Osteoblast (primary cell): ENCODE results near the gene PHF24. TPM values are rescaled to one million over a fixed set of nuclear protein-coding genes. Genes with fewer than 3 reads are reported as not detected.

Experiments used
- DNase-seq: peaks from one replicate; pipeline ENCODE4 v3.0.0; 2011; ENCODE audit warnings: low spot score, mixed read lengths; ENCODE audit not compliant: insufficient read length; ENCODE audit errors: missing footprints
- H2AFZ ChIP-seq: 2 replicates; pipeline ENCODE4 v1.6.0; 2011; ENCODE audit warnings: mild to moderate bottlenecking, low read length
- H3K27ac ChIP-seq: 2 replicates; pipeline ENCODE4 v1.5.1; 2011; ENCODE audit warnings: mild to moderate bottlenecking, low read depth, low read length, moderate library complexity
- H3K27me3 ChIP-seq: 2 replicates; pipeline ENCODE4 v1.6.0; 2012; ENCODE audit warnings: mild to moderate bottlenecking, control low read depth, inconsistent platforms, low read length, moderate library complexity; ENCODE audit not compliant: insufficient read depth
- H3K36me3 ChIP-seq: 2 replicates; pipeline ENCODE4 v1.5.1; 2011; ENCODE audit warnings: mild to moderate bottlenecking, low read length, control low read depth, moderate library complexity; ENCODE audit not compliant: insufficient read depth
- H3K4me1 ChIP-seq: 2 replicates; pipeline ENCODE4 v1.5.1; 2011; ENCODE audit warnings: mild to moderate bottlenecking, low read length, control low read depth, moderate library complexity; ENCODE audit not compliant: insufficient read depth
- H3K4me2 ChIP-seq: 2 replicates; pipeline ENCODE4 v1.6.0; 2011; ENCODE audit warnings: mild to moderate bottlenecking, low read length; ENCODE audit not compliant: insufficient read depth
- H3K4me3 ChIP-seq: fragments of 200-600 bp; sonication (generic); 3 replicates; pipeline ENCODE4 v1.5.1; 2012; ENCODE audit warnings: mild to moderate bottlenecking, low read length, inconsistent platforms; ENCODE audit not compliant: insufficient read depth
- H3K79me2 ChIP-seq: 2 replicates; pipeline ENCODE4 v1.6.0; 2012; ENCODE audit warnings: mild to moderate bottlenecking, low read length, control low read depth, inconsistent platforms; ENCODE audit not compliant: insufficient read depth
- H3K9me3 ChIP-seq: 2 replicates; pipeline ENCODE4 v1.5.1; 2011; ENCODE audit warnings: low read depth, low read length, control low read depth
- H4K20me1 ChIP-seq: 2 replicates; pipeline ENCODE4 v1.6.0; 2012; ENCODE audit warnings: mild to moderate bottlenecking, low read length, control low read depth; ENCODE audit not compliant: insufficient read depth
- CTCF ChIP-seq: IDR thresholded peaks from 2 replicates; pipeline ENCODE4 v1.5.1; 2011; ENCODE audit warnings: mild to moderate bottlenecking, low read depth, low read length, moderate library complexity; ENCODE audit errors: extremely low read depth
- total RNA-seq: library from RNA; depleted of rRNA; stranded (reverse); fragments of >200 nt; gene quantifications from 2 replicates; pipeline ENCODE4 v1.2.3, GENCODE V29; 2012

PHF24 gene
- total RNA-seq, 1 donor = not detected

GRCh38 chr9:35027374-35027773 is 69.3 kb downstream of the PHF24 start:
- H3K4me2 ChIP-seq = no peak overlapping the region
- H3K27me3 ChIP-seq = no peaks in the 10 kb centered on the region
- no peak for TF ChIP-seq CTCF
- no peak for DNase-seq
- no peak overlapping the region for H2AFZ ChIP-seq
- H4K20me1 ChIP-seq = no peaks in the 10 kb centered on the region
- peaks cover 16% of the 10 kb centered on the region for H3K4me1 ChIP-seq
- no peak overlapping the region for H3K27ac ChIP-seq
- no peaks in the 10 kb centered on the region for H3K9me3 ChIP-seq
- peaks cover 6% of the 10 kb centered on the region for H3K36me3 ChIP-seq
- H3K4me3 ChIP-seq = no peak overlapping the region
- H3K79me2 ChIP-seq = no peaks in the 10 kb centered on the region

GRCh38 chr9:35027860-35028259 is 69.8 kb downstream of the PHF24 start:
- H3K36me3 ChIP-seq = peaks cover 3% of the 10 kb centered on the region
- H3K27ac ChIP-seq = no peak overlapping the region
- no peak for TF ChIP-seq CTCF
- no peak for DNase-seq
- H2AFZ ChIP-seq = no peak overlapping the region
- H3K4me3 ChIP-seq = no peak overlapping the region
- peaks cover 16% of the 10 kb centered on the region for H3K4me1 ChIP-seq
- no peak overlapping the region for H3K4me2 ChIP-seq
- H3K27me3 ChIP-seq = no peaks in the 10 kb centered on the region
- no peaks in the 10 kb centered on the region for H3K79me2 ChIP-seq
- no peaks in the 10 kb centered on the region for H3K9me3 ChIP-seq
- no peaks in the 10 kb centered on the region for H4K20me1 ChIP-seq

GRCh38 chr9:35028341-35028740 is 70.3 kb downstream of the PHF24 start:
- Histone ChIP-seq H3K4me2 (no peak overlapping the region), H2AFZ (no peak overlapping the region), H3K9me3 (no peaks in the 10 kb centered on the region), H3K27me3 (no peaks in the 10 kb centered on the region), H3K4me3 (no peak overlapping the region), H3K79me2 (no peaks in the 10 kb centered on the region), H4K20me1 (no peaks in the 10 kb centered on the region), H3K4me1 (peaks cover 16% of the 10 kb centered on the region), H3K36me3 (peaks cover 3% of the 10 kb centered on the region), H3K27ac (no peak overlapping the region)
- DNase-seq = no peak
- TF ChIP-seq CTCF = no peak

- no peak overlapping the region for H3K4me3 ChIP-seq
- peaks cover 16% of the 10 kb centered on the region for H3K4me1 ChIP-seq
- H4K20me1 ChIP-seq = no peaks in the 10 kb centered on the region
- H2AFZ ChIP-seq = no peak overlapping the region
- no peak overlapping the region for H3K27ac ChIP-seq
- TF ChIP-seq CTCF = no peak
- no peaks in the 10 kb centered on the region for H3K27me3 ChIP-seq
- no peak for DNase-seq
- no peaks in the 10 kb centered on the region for H3K9me3 ChIP-seq
- peaks cover 3% of the 10 kb centered on the region for H3K36me3 ChIP-seq
- no peaks in the 10 kb centered on the region for H3K79me2 ChIP-seq
- H3K4me2 ChIP-seq = no peak overlapping the region
Measured at GRCh38 chr9:35029241-35029640, 71.2 kb downstream of the PHF24 start.
